SH-SY5Y (cell line): Measurements from ENCODE around the gene SAE1.

Experiments used
- GATA2 ChIP-seq: IDR thresholded peaks from 2 replicates; pipeline ENCODE4 v1.6.1; 2011; ENCODE audit warnings: mild to moderate bottlenecking, low read depth, low read length
- GATA3 ChIP-seq: IDR thresholded peaks from 2 replicates; pipeline ENCODE4 v1.6.1; 2011; ENCODE audit warnings: low read depth, mild to moderate bottlenecking, low read length, moderate library complexity

DNA sequence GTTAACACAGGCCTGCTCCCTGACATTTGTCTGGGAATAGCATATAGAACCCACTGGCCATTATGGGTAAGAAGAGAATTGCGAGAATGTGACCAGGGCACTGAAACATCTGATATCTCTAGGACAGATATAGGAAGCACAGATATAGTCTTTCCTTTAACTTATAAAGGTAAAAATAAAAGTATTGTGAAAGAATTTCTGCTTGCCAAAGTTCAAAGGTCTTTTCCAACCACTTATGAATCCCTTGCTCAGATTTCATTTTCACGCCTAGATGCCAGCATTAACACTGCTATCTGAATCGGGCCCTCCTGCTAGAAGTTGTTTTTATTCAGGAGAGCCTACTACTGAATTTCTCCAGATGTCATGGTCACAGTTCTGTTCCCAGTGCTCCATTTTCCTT is 72.6 kb downstream of the SAE1 start:
- no peak for TF ChIP-seq GATA2
- no peak for TF ChIP-seq GATA3
